ENCODE data around the gene EDEM3. TPM values are rescaled to one million over a fixed set of nuclear protein-coding genes. Genes with fewer than 3 reads are reported as not detected.

The EDEM3 gene
- total and polyA plus RNA-seq, 2 of the 8 experiments (the other 6 are each of a cell fraction or from before 2014, with no cell fraction given) = 1.6 to 14.0 TPM

DNA sequence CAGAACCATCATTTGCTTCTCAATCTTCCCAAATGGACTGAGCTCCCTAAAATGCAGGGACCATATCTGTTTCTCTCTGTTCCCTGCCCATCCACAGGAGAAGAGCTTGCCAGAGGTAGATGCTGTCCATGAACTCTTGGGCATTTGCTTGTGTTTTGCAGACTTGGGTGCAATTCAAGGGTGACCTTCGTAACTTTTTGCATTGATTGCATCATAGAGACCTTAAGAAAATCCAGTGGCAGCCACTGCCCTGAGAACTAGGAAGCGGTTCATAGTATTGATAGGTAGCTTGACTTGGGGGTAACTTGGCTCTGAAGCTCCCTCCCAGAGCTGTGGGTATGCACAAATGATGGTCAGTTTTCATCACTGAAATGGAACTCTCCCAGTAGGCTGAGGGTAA lies 34.3 kb upstream of the EDEM3 start:
- Histone ChIP-seq H2AK5ac (ENCODE audit: low read depth, low read length) (no peak overlapping the region), H3K23ac (ENCODE audit: insufficient read length) (no peak overlapping the region), H2BK5ac (ENCODE audit: low read depth, low read length) (no peak overlapping the region; the same call in 1 of the 2 replicates), H3K36me3 (ENCODE audit: control insufficient read depth in 2 of 4, insufficient read depth in 4 of 4, low read length in 3 of 4) (no peaks in the 10 kb centered on the region), H4K20me1 (replicated peaks in 1 of 2; ENCODE audit: control insufficient read depth in 1 of 2, insufficient read depth in 2 of 2, low read length in 2 of 2) (no peaks in the 10 kb centered on the region), H2BK20ac (ENCODE audit: low read length) (no peak overlapping the region), H3K27ac (ENCODE audit: low read depth, low read length) (no peak overlapping the region), H3K23me2 (ENCODE audit: low read depth, low read length) (no peaks in the 10 kb centered on the region), H4K8ac (ENCODE audit: extremely low read depth, insufficient read depth, low read length) (no peak overlapping the region), H3K27me3 (replicated peaks in 1 of 4; ENCODE audit: control insufficient read depth in 3 of 4, extremely low read depth in 1 of 4, insufficient read depth in 3 of 4, low read length in 3 of 4) (no peaks in the 10 kb centered on the region), H4K91ac (replicated peaks; ENCODE audit: insufficient read length, low read length) (no peak overlapping the region), H3K4ac (replicated peaks; ENCODE audit: insufficient read length, low read depth, low read length) (no peak overlapping the region), H4K5ac (ENCODE audit: insufficient read length, low read depth, low read length) (no peak overlapping the region), H3K4me2 (ENCODE audit: insufficient read depth in 1 of 2, low read depth in 2 of 2, low read length in 2 of 2) (no peak overlapping the region), H2BK120ac (replicated peaks; ENCODE audit: low read depth, low read length) (no peak overlapping the region), H3K56ac (replicated peaks; ENCODE audit: insufficient read length, low read depth, low read length) (no peak overlapping the region), H3K14ac (ENCODE audit: insufficient read length) (no peak overlapping the region), H3K9me3 (ENCODE audit: insufficient read depth in 2 of 2, low read depth in 1 of 2, low read length in 1 of 2) (peaks cover 0 to under 1% of the 10 kb centered on the region in 2 experiments; a peak in 1 of 4 replicates), H2BK12ac (ENCODE audit: low read depth, low read length) (no peak overlapping the region), H2AFZ (ENCODE audit: low read length) (no peak overlapping the region), H3K79me1 (ENCODE audit: low read depth, low read length) (no peaks in the 10 kb centered on the region), H3K4me1 (replicated peaks in 1 of 4; ENCODE audit: control insufficient read depth in 3 of 4, insufficient read depth in 4 of 4, low read length in 3 of 4) (no peaks in the 10 kb centered on the region), H3K18ac (ENCODE audit: extremely low read depth, low read length) (no peak overlapping the region), H3K9ac (replicated peaks in 1 of 4; ENCODE audit: extremely low read depth in 1 of 4, low read depth in 3 of 4, low read length in 3 of 4) (no peak overlapping the region), H3K4me3 (ENCODE audit: extremely low read depth in 1 of 4, insufficient read depth in 2 of 4, low read depth in 3 of 4, low read length in 4 of 4) (no peak overlapping the region), H3K79me2 (ENCODE audit: control insufficient read depth in 1 of 2, insufficient read depth in 2 of 2, low read length in 2 of 2) (no peaks in the 10 kb centered on the region), H2BK15ac (ENCODE audit: low read length) (no peak overlapping the region)
- CTCF ChIA-PET (ENCODE audit: partially characterized antibody) = interaction anchor here (0.6 to 1.8 kb wide), 4 partner anchors 194 to 1214 kb away, joined by 3 to 8 read pairs (median 4); no protein-coding TSS in a partner anchor
- DNase-seq (ENCODE audit: low read depth in 1 of 2, low spot score in 2 of 2) = no peak
- FAIRE-seq = no peak
- 82% methylated on average over 2 of the region's 2 CpGs; no CpG with 5 or more reads in 1 of the 2 experiments for whole genome bisulfite sequencing, 2 experiments (ENCODE audit: extremely low coverage in 1 of 2, insufficient coverage in 1 of 2, insufficient read length in 1 of 2, insufficient replicate concordance in 2 of 2, low coverage in 1 of 2, low lambda C conversion rate in 2 of 2, missing lambda C conversion rate in 1 of 2)
- POLR2A ChIA-PET (ENCODE audit: partially characterized antibody) = interaction anchor here (0.5 to 1.1 kb wide), 2 partner anchors 12 to 209 kb away, joined by 3 to 4 read pairs; no protein-coding TSS in a partner anchor
- TF ChIP-seq SIX5 (IDR thresholded peaks at IDR 0.05; ENCODE audit: low read depth, low read length) (no peak), CEBPB (IDR thresholded peaks at IDR 0.05; ENCODE audit: low read depth, low read length) (no peak), RAD21 (IDR thresholded peaks at IDR 0.05 in 1 of 2, conservative IDR thresholded peaks at IDR 0.05 in 1 of 2; ENCODE audit: low read depth in 2 of 2, low read length in 2 of 2) (no peak), POLR2A (IDR thresholded peaks at IDR 0.05; ENCODE audit: control extremely low read depth in 1 of 2, low read depth in 2 of 2, low read length in 2 of 2) (no peak), KDM1A (IDR thresholded peaks at IDR 0.05; ENCODE audit: borderline replicate concordance, low read length) (no peak), NRF1 (IDR thresholded peaks at IDR 0.05; ENCODE audit: low read depth, low read length) (no peak), MAFK (IDR thresholded peaks at IDR 0.05; ENCODE audit: low read depth, low read length) (no peak), RFX5 (IDR thresholded peaks at IDR 0.05; ENCODE audit: borderline replicate concordance, low read depth, low read length) (no peak), EP300 (IDR thresholded peaks at IDR 0.05; ENCODE audit: borderline replicate concordance in 1 of 2, low read depth in 2 of 2, low read length in 2 of 2) (no peak), SP4 (IDR thresholded peaks at IDR 0.05; ENCODE audit: low read length) (no peak), NANOG (IDR thresholded peaks at IDR 0.05; ENCODE audit: insufficient read depth, low read depth, low read length, poor library complexity, severe bottlenecking) (no peak), RXRA (IDR thresholded peaks at IDR 0.05; ENCODE audit: insufficient read depth, low read depth, low read length) (no peak)
- TF ChIP-seq, protein P1, sequence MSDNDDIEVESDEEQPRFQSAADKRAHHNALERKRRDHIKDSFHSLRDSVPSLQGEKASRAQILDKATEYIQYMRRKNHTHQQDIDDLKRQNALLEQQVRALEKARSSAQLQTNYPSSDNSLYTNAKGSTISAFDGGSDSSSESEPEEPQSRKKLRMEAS (IDR thresholded peaks at IDR 0.05) = no peak

Measured in H1 (cell line).